Fibroblast of villous mesenchyme (primary cell): ENCODE data around the gene LIPC. TPM values are rescaled to one million over a fixed set of nuclear protein-coding genes. Genes with fewer than 3 reads are reported as not detected.
A peak's percentile ranks its signal among the peaks of the same experiment; 100 is the strongest.

Experiments used
- DNase-seq: peaks from one replicate; pipeline ENCODE4 v3.0.0-alpha.2; 2010; ENCODE audit warnings: low read depth
- H3K4me3 ChIP-seq: 2 replicates; pipeline ENCODE4 v1.5.1; 2011; ENCODE audit warnings: low read depth, mild to moderate bottlenecking, low read length
- CTCF ChIP-seq: IDR thresholded peaks from 2 replicates; pipeline ENCODE4 v1.5.1; 2012; ENCODE audit warnings: low read depth, mild to moderate bottlenecking, low read length; ENCODE audit not compliant: insufficient read depth
- total RNA-seq: library from RNA; depleted of rRNA; stranded (reverse); fragments of >200 nt; gene quantifications from 2 replicates; pipeline ENCODE4 v1.2.3, GENCODE V29; 2012

The LIPC gene
- total RNA-seq, 1 donor, result 0.86 TPM

- peak; percentile 39 for DNase-seq
- H3K4me3 ChIP-seq, result no peak overlapping the region
- TF ChIP-seq CTCF, result no peak
Measured at GRCh38 chr15:58510715-58511598, 79.2 kb downstream of the LIPC start.

- TF ChIP-seq CTCF, result no peak
- DNase-seq, result no peak
- H3K4me3 ChIP-seq, result no peak overlapping the region
Measured at GRCh38 chr15:58511599-58511987, 79.8 kb downstream of the LIPC start.

DNA sequence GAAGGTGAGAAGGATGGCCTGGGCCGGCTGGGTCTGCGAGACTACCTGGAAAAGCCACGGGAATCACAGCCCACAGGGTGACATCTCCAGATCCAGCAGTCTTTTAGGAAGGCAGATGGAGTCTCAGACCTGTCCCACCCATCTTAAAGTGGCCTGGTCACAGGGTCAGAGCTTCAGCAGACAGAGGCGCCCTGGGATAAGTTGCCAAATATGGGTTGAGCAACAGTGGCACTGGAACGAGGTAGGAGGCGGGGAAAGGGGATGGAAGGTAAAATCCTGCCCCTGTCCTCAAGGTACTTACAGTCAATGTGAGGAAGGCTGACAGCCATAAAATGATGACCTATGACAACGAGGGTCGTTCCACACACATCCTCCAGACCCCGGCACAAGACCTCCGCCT lies 80.7 kb downstream of the LIPC start:
- no peak overlapping the region for H3K4me3 ChIP-seq
- no peak for TF ChIP-seq CTCF
- no peak for DNase-seq

- H3K4me3 ChIP-seq, result no peak overlapping the region
- TF ChIP-seq CTCF, result no peak
- no peak for DNase-seq
Measured at GRCh38 chr15:58513008-58513407, 81.2 kb downstream of the LIPC start.

DNA sequence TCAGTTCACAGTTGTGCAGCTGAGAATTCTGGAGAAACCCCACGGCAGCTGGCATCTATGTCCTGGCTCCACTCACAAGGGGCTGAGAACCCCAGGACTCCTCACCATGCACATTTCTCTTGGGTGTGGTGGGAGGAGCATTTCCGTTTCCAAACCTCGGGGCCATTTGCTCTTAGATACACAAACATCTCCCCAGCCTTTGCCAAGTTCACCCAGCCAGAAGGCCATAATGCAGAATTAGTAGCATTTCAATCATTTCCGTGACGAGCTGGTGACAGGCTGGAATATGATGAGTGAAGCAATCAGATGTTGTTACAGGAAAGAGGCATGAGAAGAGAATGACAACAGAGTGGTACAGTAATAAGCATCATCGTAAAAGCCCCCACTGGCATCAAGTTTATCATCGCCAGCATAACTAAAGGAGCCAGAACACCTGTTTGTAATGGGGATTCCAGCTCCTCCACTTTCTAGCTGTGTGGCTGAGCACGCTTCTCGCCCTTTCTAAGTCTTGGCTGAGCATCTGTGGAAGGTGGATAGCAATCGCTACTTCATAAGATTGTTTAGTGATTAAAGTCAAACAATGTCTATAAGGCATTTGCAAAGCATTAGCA lies 82.0 kb downstream of the LIPC start:
- no peak for TF ChIP-seq CTCF
- H3K4me3 ChIP-seq, result no peak overlapping the region
- DNase-seq, result no peak

GRCh38 chr15:58515807-58516206 lies 84.0 kb downstream of the LIPC start:
- no peak for DNase-seq
- H3K4me3 ChIP-seq, result no peak overlapping the region
- TF ChIP-seq CTCF, result no peak
